ENCODE data around the gene EXOSC5.
A peak's percentile ranks its signal among the peaks of the same experiment; 100 is the strongest.
"Not testable (repeated sequence)": the region's sequence is repeated elsewhere in the genome, so short reads cannot be mapped to it uniquely, and the experiment has no call there.

EXOSC5 gene

DNA sequence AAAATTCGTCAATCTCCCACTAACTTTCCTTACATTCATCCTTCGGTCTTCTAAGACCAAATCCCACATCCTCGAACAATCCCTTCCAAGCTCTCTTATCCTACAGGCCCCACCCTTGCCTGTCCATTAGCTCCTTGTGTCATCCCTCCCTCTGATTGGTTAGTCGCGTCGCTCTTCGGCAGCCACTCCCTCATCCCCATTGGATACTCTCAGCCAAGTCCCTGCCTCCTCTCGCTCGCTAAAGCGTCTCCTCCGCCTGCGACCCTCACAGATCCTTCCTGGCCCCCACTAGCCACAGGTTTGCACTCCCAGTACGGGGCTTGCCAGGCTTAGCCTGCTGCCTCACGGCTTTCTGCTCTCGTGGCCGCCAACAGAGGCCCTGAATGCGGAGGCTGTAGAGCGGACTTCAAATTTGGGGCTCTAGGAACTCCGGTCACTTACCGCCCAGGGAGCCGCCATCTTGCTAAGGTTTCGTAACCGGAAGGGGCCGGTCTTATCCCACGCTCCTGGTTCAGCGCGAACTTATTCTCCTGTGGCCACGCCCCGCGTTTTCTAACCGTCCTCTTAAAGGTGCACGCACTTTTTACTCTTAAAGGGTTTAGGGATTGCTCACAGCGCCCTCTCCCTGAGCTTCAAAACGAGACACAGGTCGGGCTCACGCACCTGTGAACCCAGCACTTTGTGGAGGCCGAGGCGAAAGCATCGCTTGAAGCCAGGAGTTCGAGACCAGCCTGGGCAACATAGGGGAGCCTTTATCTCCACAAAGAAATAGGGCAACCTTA lies 42.5 kb upstream of the EXOSC5 start, which contains the start of gene DMAC2:
Gene DMAC2, minus strand, starts transcription at position 472 of the 782 bp plus-strand sequence. Its CDS starts 13 bp downstream, at position 459.
- Histone ChIP-seq H3K4me3 (ENCODE audit: low read depth, low read length) (peak within 1 kb of the TSS; percentile 100), H3K36me3 (replicated peaks) (no peaks in the 10 kb centered on the region), H3K27ac (peak within 1 kb of the TSS; percentile 68), H3K27me3 (replicated peaks) (no peaks in the 10 kb centered on the region)
- in situ Hi-C loops (cut with HindIII; ENCODE audit: low pct_ligation_motif_present, low sequenced_read_pairs), result no loop called here
- peak; percentile 62 for TF ChIP-seq CTCF (IDR thresholded peaks at IDR 0.05; ENCODE audit: low read depth, low read length, missing control alignments)
- DNase-seq, result peak; percentile 98

DNA sequence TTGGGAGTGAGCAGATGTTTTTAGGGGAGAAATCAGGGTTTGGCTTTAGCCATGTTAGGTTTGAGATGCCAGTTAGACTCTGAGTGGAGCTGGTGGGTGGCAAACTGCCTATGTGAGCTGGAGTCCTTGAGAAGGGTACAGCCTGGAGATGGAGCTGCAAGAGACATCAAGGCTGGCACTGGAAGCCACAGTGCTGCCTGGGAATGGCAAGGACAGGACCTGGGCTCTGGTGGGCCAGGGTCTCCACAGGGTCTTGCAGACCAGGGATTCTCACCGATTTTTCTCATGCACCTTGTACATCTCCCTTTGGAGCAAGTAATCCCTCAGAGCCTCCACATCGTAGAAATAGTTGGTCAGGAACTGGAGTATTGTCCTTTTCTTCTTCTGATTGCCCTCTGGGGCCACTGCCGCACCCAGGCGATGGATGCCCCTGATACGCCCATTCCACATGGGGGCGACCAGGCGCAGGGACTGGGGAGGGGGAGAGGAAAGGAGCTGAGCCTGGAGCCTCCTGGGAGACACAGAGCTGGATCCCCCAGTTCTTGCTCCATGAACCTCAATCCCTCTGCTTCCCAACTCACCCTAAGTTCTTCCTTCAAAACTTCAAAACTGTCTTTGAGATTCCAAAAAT lies 40.9 kb upstream of the EXOSC5 start:
- DNase-seq, result no peak
- in situ Hi-C loops (cut with HindIII; ENCODE audit: low pct_ligation_motif_present, low sequenced_read_pairs), result no loop called here
- no peak for TF ChIP-seq CTCF (IDR thresholded peaks at IDR 0.05; ENCODE audit: low read depth, low read length, missing control alignments)
- no peak overlapping the region for H3K27ac ChIP-seq
- H3K27me3 ChIP-seq (replicated peaks), result no peaks in the 10 kb centered on the region
- no peak overlapping the region for H3K4me3 ChIP-seq (ENCODE audit: low read depth, low read length)
- peaks cover 2% of the 10 kb centered on the region for H3K36me3 ChIP-seq (replicated peaks)

GRCh38 chr19:41436674-41436951 lies 39.5 kb upstream of the EXOSC5 start:
- no peaks in the 10 kb centered on the region for H3K27me3 ChIP-seq (replicated peaks)
- DNase-seq, result no peak
- TF ChIP-seq CTCF (IDR thresholded peaks at IDR 0.05; ENCODE audit: low read depth, low read length, missing control alignments), result no peak
- H3K27ac ChIP-seq, result no peak overlapping the region
- in situ Hi-C loops (cut with HindIII; ENCODE audit: low pct_ligation_motif_present, low sequenced_read_pairs), result no loop called here
- peaks cover 15% of the 10 kb centered on the region for H3K36me3 ChIP-seq (replicated peaks)
- no peak overlapping the region for H3K4me3 ChIP-seq (ENCODE audit: low read depth, low read length)

- in situ Hi-C loops (cut with HindIII; ENCODE audit: low pct_ligation_motif_present, low sequenced_read_pairs), result no loop called here
- H3K4me3 ChIP-seq (ENCODE audit: low read depth, low read length), result no peak overlapping the region
- DNase-seq, result no peak
- peak; percentile 12 for TF ChIP-seq CTCF (IDR thresholded peaks at IDR 0.05; ENCODE audit: low read depth, low read length, missing control alignments)
- peaks cover 16% of the 10 kb centered on the region for H3K36me3 ChIP-seq (replicated peaks)
- H3K27ac ChIP-seq, result no peak overlapping the region
- no peaks in the 10 kb centered on the region for H3K27me3 ChIP-seq (replicated peaks)
Observed at GRCh38 chr19:41435936-41436673, 38.9 kb upstream of the EXOSC5 start.

- peaks cover 18% of the 10 kb centered on the region for H3K36me3 ChIP-seq (replicated peaks)
- H3K27me3 ChIP-seq (replicated peaks); DNase-seq; in situ Hi-C loops (cut with HindIII; ENCODE audit: low pct_ligation_motif_present, low sequenced_read_pairs); H3K27ac ChIP-seq; H3K4me3 ChIP-seq (ENCODE audit: low read depth, low read length): not testable (repeated sequence)
Observed at GRCh38 chr19:41435376-41435775, 38.2 kb upstream of the EXOSC5 start.

DNA sequence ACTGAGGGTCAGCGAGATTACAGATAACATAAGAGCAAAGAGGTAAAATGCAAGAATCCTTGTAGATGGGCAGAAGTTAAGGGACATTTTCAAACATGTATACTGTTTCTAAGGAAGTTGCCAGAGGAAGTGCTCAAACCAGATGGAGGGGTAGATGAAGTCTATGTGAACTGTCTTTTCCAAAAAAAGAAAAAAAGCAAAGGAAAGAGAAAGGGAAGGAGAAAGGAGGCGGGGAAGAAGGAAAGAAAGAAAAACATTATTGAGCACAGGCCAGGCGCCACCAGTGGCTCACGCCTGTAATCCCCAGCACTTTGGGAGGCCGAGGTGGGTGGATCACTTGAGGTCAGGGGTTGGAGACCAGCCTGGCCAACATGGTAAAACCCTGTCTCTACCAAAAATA lies 37.3 kb upstream of the EXOSC5 start:
- Histone ChIP-seq H3K4me3 (ENCODE audit: low read depth, low read length) (no peak overlapping the region), H3K36me3 (replicated peaks) (peaks cover 18% of the 10 kb centered on the region), H3K27me3 (replicated peaks) (no peaks in the 10 kb centered on the region), H3K27ac (no peak overlapping the region)
- DNase-seq, result no peak
- TF ChIP-seq CTCF (IDR thresholded peaks at IDR 0.05; ENCODE audit: low read depth, low read length, missing control alignments), result no peak
- in situ Hi-C loops (cut with HindIII; ENCODE audit: low pct_ligation_motif_present, low sequenced_read_pairs), result no loop called here
